Vagina (tissue), 2 donors: ENCODE data around the gene SPTLC3. TPM values are rescaled to one million over a fixed set of nuclear protein-coding genes. Genes with fewer than 3 reads are reported as not detected.

ENCODE experiments used
- DNase-seq, 2 donors: peaks; one replicate each; pipeline ENCODE4 v3.0.0-alpha.2; 2017; ENCODE audit errors: extremely low spot score in 2 of 2
- H3K27ac ChIP-seq: fragments of 200-600 bp; sonication (generic); one replicate; pipeline ENCODE4 v1.5.1; 2019
- H3K27me3 ChIP-seq: fragments of 200-600 bp; sonication (generic); one replicate; pipeline ENCODE4 v1.5.1; 2019
- H3K36me3 ChIP-seq, 2 donors: fragments of 200-600 bp; sonication (generic); one replicate each; pipeline ENCODE4 v1.5.1; 2017 to 2019
- H3K4me1 ChIP-seq: fragments of 200-600 bp; sonication (generic); one replicate; pipeline ENCODE4 v1.5.1; 2019
- H3K4me3 ChIP-seq, 2 donors: fragments of 200-600 bp; sonication (generic); 1 replicate in 1 of 2; 2 replicates in 1 of 2; pipeline ENCODE4 v1.5.1; 2016 to 2019
- H3K9me3 ChIP-seq: fragments of 200-600 bp; sonication (generic); one replicate; pipeline ENCODE4 v1.5.1; 2019
- POLR2A ChIP-seq, 2 donors: fragments of 450-650 bp; IDR thresholded peaks; one replicate each; pipeline ENCODE4 v1.6.1; 2017; ENCODE audit warnings: antibody characterized with exemption in 2 of 2, mild to moderate bottlenecking in 2 of 2, moderate library complexity in 2 of 2
- POLR2AphosphoS5 ChIP-seq, 2 donors: sonication (generic); formaldehyde crosslinking; IDR thresholded peaks; one replicate each; pipeline ENCODE4 v1.9.0; 2017; ENCODE audit warnings: antibody characterized with exemption in 2 of 2, mild to moderate bottlenecking in 2 of 2, low read depth in 1 of 2; ENCODE audit not compliant: insufficient read depth in 1 of 2
- intact Hi-C: fragments of 100-400 bp; cut with DNase I; formaldehyde crosslinking; loops from one replicate; pipeline ENCODE4 v1.15.1; 2023
- total RNA-seq: library from RNA; depleted of rRNA; stranded (reverse); fragments of >200 nt; gene quantifications from one replicate; pipeline ENCODE4 v1.2.3, GENCODE V29; 2016
- TF ChIP-seq, protein P1 (sequence below), 3 experiments: fragments of 450-650 bp in 2 of 3; fragments of 200-600 bp in 1 of 3; sonication (generic) in 1 of 3; IDR thresholded peaks; one replicate each; pipeline ENCODE4 v1.5.1; 2017 to 2019; ENCODE audit warnings: antibody characterized with exemption in 3 of 3, mild to moderate bottlenecking in 2 of 3, moderate library complexity in 2 of 3

The SPTLC3 gene
- total RNA-seq, 1 donor from 2014 or later = 5.9 TPM

DNA sequence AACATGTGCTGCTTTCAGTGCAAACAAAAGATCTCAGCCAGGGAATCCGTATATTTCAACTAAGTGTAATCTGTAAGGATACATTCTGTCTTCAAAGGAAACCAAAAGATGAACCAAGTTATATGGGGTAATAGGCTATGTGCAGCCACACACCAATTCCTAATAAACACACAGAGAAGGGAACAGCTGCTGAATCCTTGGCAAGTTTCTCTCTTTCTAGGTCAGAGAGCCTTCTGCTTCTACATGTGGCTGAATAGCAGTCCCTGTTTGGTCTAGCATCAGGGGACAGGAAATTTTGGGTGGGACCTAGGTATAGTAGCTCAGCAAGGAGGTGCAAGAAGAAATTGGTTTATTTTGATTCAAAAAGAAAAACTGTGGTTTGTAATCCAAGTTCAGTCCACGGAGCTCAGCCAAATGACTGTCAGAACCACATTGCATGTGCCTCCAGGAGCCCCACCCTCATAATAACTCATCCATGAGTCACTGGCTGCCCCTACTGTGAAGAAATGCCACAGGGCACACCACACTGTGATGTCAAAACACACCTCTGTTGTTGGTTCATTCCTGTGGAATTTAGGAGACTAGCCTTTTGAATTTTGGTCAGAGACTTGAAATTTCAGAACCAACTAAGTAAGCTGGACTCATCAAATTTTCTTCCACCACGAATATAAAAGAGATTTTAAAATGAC lies 21.1 kb downstream of the SPTLC3 start:
- peak in 1 of 2 donors; percentile 66 for TF ChIP-seq POLR2AphosphoS5 (IDR thresholded peaks at IDR 0.05; ENCODE audit: insufficient read depth in 1 of 2, low read depth in 1 of 2)
- TF ChIP-seq, protein P1, sequence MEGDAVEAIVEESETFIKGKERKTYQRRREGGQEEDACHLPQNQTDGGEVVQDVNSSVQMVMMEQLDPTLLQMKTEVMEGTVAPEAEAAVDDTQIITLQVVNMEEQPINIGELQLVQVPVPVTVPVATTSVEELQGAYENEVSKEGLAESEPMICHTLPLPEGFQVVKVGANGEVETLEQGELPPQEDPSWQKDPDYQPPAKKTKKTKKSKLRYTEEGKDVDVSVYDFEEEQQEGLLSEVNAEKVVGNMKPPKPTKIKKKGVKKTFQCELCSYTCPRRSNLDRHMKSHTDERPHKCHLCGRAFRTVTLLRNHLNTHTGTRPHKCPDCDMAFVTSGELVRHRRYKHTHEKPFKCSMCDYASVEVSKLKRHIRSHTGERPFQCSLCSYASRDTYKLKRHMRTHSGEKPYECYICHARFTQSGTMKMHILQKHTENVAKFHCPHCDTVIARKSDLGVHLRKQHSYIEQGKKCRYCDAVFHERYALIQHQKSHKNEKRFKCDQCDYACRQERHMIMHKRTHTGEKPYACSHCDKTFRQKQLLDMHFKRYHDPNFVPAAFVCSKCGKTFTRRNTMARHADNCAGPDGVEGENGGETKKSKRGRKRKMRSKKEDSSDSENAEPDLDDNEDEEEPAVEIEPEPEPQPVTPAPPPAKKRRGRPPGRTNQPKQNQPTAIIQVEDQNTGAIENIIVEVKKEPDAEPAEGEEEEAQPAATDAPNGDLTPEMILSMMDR (IDR thresholded peaks at IDR 0.05) = no peak
- Histone ChIP-seq H3K4me3 (no peak overlapping the region), H3K36me3 (no peaks in the 10 kb centered on the region), H3K4me1 (peaks cover 14% of the 10 kb centered on the region), H3K27me3 (no peaks in the 10 kb centered on the region), H3K27ac (no peak overlapping the region), H3K9me3 (no peaks in the 10 kb centered on the region)
- intact Hi-C loops = no loop called here
- DNase-seq = no peak

DNA sequence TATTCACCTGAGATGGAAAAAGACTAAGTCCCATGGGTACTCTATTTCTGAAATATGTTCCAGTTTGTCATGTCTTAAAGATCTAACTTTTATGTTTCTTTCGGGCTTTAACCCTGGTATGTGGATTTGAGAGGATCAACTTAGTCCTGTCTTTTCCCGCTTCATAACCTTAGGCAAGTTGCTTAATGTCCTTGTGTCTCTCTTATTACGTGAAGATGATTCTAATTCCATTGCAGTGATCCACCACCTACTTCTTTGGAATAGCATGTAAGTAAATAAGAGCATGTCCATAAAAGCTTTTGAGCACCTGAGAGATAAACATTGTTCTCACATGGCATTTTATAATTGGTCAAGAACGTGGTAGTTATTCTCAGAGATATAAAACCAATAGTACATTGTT lies 23.0 kb downstream of the SPTLC3 start:
- TF ChIP-seq POLR2AphosphoS5 (IDR thresholded peaks at IDR 0.05; ENCODE audit: insufficient read depth in 1 of 2, low read depth in 1 of 2) (no peak), POLR2A (IDR thresholded peaks at IDR 0.05) (no peak)
- TF ChIP-seq, protein P1 (IDR thresholded peaks at IDR 0.05) = no peak
- Histone ChIP-seq H3K4me3 (no peak overlapping the region), H3K36me3 (no peaks in the 10 kb centered on the region), H3K27ac (no peak overlapping the region), H3K27me3 (no peaks in the 10 kb centered on the region), H3K9me3 (no peaks in the 10 kb centered on the region), H3K4me1 (peaks cover 14% of the 10 kb centered on the region)
- intact Hi-C loops = no loop called here
- no peak for DNase-seq

DNA sequence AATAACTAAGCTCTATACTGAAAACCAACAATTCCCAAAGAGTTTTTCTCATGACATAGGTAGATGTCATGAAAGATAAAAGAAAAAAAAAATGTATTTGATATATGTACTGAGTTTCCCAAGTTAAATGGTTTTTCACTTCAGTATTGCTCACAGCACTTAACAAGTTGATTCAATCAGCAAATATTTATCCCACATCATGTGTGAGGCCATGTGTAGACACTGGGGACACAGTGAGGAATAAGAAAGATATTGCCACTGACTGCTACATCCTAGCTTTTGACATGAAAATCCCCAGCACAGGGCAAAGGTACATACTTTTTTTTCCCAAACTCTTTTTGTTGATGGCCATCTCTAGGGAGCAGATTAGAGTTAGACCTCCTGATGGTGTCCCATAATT lies 25.3 kb downstream of the SPTLC3 start:
- Histone ChIP-seq H3K27ac (no peak overlapping the region), H3K4me1 (peaks cover 8% of the 10 kb centered on the region), H3K27me3 (no peaks in the 10 kb centered on the region), H3K36me3 (no peaks in the 10 kb centered on the region), H3K4me3 (no peak overlapping the region), H3K9me3 (no peaks in the 10 kb centered on the region)
- TF ChIP-seq, protein P1 (IDR thresholded peaks at IDR 0.05) = no peak
- TF ChIP-seq POLR2A (IDR thresholded peaks at IDR 0.05) (no peak), POLR2AphosphoS5 (IDR thresholded peaks at IDR 0.05; ENCODE audit: insufficient read depth in 1 of 2, low read depth in 1 of 2) (no peak)
- DNase-seq = no peak
- intact Hi-C loops = no loop called here

DNA sequence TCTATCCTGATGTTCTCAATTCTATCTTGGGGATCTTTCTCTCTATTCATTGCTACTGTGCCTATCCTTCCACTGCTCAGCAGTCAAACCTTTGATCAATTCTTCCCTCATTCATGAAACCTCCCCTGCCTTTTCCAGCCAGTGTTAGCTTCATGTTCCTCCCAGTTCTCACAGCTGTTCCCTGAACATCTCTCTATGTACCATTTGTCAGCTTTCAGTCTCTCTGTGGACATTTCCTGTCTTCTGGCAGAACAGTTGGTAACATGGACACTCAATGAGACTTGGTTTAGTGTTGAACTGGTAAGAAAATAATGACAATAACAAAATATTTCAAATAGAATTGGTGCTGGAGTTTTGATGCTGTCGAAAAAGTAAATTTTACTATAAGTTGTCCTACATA lies 26.2 kb downstream of the SPTLC3 start:
- DNase-seq = no peak
- peaks cover under 1% of the 10 kb centered on the region for H3K4me1 ChIP-seq
- H3K27me3 ChIP-seq = no peaks in the 10 kb centered on the region
- H3K4me3 ChIP-seq = no peak overlapping the region
- intact Hi-C loops = no loop called here
- no peak for TF ChIP-seq POLR2AphosphoS5 (IDR thresholded peaks at IDR 0.05; ENCODE audit: insufficient read depth in 1 of 2, low read depth in 1 of 2)
- no peaks in the 10 kb centered on the region for H3K9me3 ChIP-seq
- no peak overlapping the region for H3K27ac ChIP-seq
- H3K36me3 ChIP-seq = no peaks in the 10 kb centered on the region

DNA sequence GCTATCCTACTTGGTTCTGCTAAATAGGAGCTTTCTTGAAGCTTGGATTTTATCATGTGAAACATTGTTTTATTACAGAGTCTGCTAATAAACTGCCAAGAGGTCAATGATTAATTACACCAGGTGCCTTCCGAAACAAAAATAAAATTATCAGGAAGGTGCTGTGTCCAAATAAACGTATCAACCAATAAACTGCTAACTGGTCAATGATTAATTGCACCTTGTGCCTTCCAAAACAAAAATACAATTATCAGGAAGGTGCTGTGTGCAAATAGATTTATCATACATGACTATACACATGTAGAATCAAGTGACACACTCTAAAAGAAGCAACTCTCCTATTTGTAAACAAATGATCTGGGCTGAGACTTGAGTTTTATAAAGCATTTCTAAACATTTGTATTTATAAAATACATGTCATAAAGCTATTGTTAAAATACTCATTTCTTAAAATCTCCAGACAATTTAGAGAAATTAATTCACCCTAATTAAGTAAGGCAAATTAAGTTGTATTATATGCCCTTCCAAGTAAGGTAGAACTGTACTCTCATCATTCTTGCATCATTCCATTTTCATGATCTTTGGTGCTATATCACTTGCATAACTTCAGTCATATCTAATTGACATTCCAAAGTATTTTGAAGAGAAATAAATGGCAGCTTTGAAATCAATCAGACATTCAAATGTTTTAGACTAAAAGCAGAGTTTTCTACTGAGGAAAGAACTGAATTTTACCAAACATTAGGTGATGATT lies 26.8 kb downstream of the SPTLC3 start:
- TF ChIP-seq POLR2AphosphoS5 (IDR thresholded peaks at IDR 0.05; ENCODE audit: insufficient read depth in 1 of 2, low read depth in 1 of 2) (no peak), POLR2A (IDR thresholded peaks at IDR 0.05) (no peak)
- TF ChIP-seq, protein P1 (IDR thresholded peaks at IDR 0.05) = no peak
- H3K9me3 ChIP-seq = no peaks in the 10 kb centered on the region
- DNase-seq = no peak
- H3K27ac ChIP-seq = no peak overlapping the region
- intact Hi-C loops = no loop called here
- no peaks in the 10 kb centered on the region for H3K4me1 ChIP-seq
- H3K27me3 ChIP-seq = no peaks in the 10 kb centered on the region
- no peak overlapping the region for H3K4me3 ChIP-seq
- H3K36me3 ChIP-seq = no peaks in the 10 kb centered on the region
